NT2/D1 (cell line): ENCODE measurements around the gene SLC4A7.

ENCODE experiments used
- DNase-seq: peaks from one replicate; pipeline ENCODE4 v3.0.0-alpha.2; 2011; ENCODE audit warnings: low read depth, low spot score
- H3K27me3 ChIP-seq: 2 replicates; pipeline ENCODE4 v1.6.0; 2011; ENCODE audit warnings: mild to moderate bottlenecking; ENCODE audit not compliant: insufficient read length, insufficient read depth
- H3K36me3 ChIP-seq: 2 replicates; pipeline ENCODE4 v1.6.1; 2011; ENCODE audit warnings: mild to moderate bottlenecking, low read length, mixed read lengths; ENCODE audit not compliant: insufficient read depth, insufficient read length
- H3K4me1 ChIP-seq: 2 replicates; pipeline ENCODE4 v1.5.1; 2011; ENCODE audit not compliant: insufficient read depth, insufficient read length
- H3K4me3 ChIP-seq: 2 replicates; pipeline ENCODE4 v1.5.1; 2011; ENCODE audit warnings: low read depth; ENCODE audit not compliant: insufficient read length
- H3K9ac ChIP-seq: 2 replicates; pipeline ENCODE4 v1.6.0; 2011; ENCODE audit warnings: low read depth; ENCODE audit not compliant: insufficient read length
- H3K9me3 ChIP-seq: 2 replicates; pipeline ENCODE4 v1.5.1; 2011; ENCODE audit warnings: mild to moderate bottlenecking, low read length; ENCODE audit not compliant: insufficient read depth
- SUZ12 ChIP-seq: IDR thresholded peaks from 2 replicates; pipeline ENCODE4 v1.6.1; 2011; ENCODE audit not compliant: insufficient read length, insufficient read depth; ENCODE audit errors: extremely low read depth
- YY1 ChIP-seq: IDR thresholded peaks from 2 replicates; pipeline ENCODE4 v1.6.1; 2011; ENCODE audit not compliant: insufficient read length, insufficient read depth
- ZNF274 ChIP-seq: IDR thresholded peaks from 2 replicates; pipeline ENCODE4 v1.6.1; 2011; ENCODE audit warnings: mild to moderate bottlenecking, low read depth, low read length

The SLC4A7 gene

GRCh38 chr3:27467545-27467944 is 16.6 kb downstream of the SLC4A7 start:
- Histone ChIP-seq H3K9ac (no peak overlapping the region), H3K27me3 (no peaks in the 10 kb centered on the region), H3K4me1 (no peaks in the 10 kb centered on the region), H3K36me3 (peaks cover 36% of the 10 kb centered on the region), H3K9me3 (no peaks in the 10 kb centered on the region; the same call in 1 of the 2 replicates), H3K4me3 (no peak overlapping the region)
- TF ChIP-seq YY1 (no peak), SUZ12 (no peak), ZNF274 (no peak)
- DNase-seq, result no peak

- TF ChIP-seq YY1 (no peak), ZNF274 (no peak), SUZ12 (no peak)
- H3K27me3 ChIP-seq, result no peaks in the 10 kb centered on the region
Measured at GRCh38 chr3:27464646-27465045, 19.5 kb downstream of the SLC4A7 start.

GRCh38 chr3:27462228-27462627 is 22.0 kb downstream of the SLC4A7 start:
- Histone ChIP-seq H3K9ac (no peak overlapping the region), H3K27me3 (no peaks in the 10 kb centered on the region), H3K36me3 (peaks cover 23% of the 10 kb centered on the region), H3K4me3 (no peak overlapping the region), H3K4me1 (no peaks in the 10 kb centered on the region), H3K9me3 (no peaks in the 10 kb centered on the region; the same call in 1 of the 2 replicates)
- TF ChIP-seq ZNF274 (no peak), YY1 (no peak), SUZ12 (no peak)
- no peak for DNase-seq

More at GRCh38 chr3:27464646-27465045, 19.5 kb downstream of the SLC4A7 start:
- no peaks in the 10 kb centered on the region for H3K4me1 ChIP-seq
- no peak for DNase-seq
- peaks cover 31% of the 10 kb centered on the region for H3K36me3 ChIP-seq
- no peak overlapping the region for H3K4me3 ChIP-seq
- H3K9me3 ChIP-seq, result no peaks in the 10 kb centered on the region; the same call in 1 of the 2 replicates
- no peak overlapping the region for H3K9ac ChIP-seq

GRCh38 chr3:27458929-27459328 is 25.3 kb downstream of the SLC4A7 start:
- Histone ChIP-seq H3K9me3 (no peaks in the 10 kb centered on the region), H3K27me3 (no peaks in the 10 kb centered on the region), H3K4me1 (no peaks in the 10 kb centered on the region), H3K36me3 (peaks cover 18% of the 10 kb centered on the region), H3K4me3 (no peak overlapping the region), H3K9ac (no peak overlapping the region)
- no peak for TF ChIP-seq YY1
- no peak for DNase-seq

- TF ChIP-seq SUZ12, result no peak
- no peak for TF ChIP-seq YY1
- TF ChIP-seq ZNF274, result no peak
- no peaks in the 10 kb centered on the region for H3K27me3 ChIP-seq
- H3K9ac ChIP-seq, result no peak overlapping the region
- H3K4me3 ChIP-seq, result no peak overlapping the region
- DNase-seq, result no peak
- no peaks in the 10 kb centered on the region for H3K9me3 ChIP-seq
- H3K4me1 ChIP-seq, result no peaks in the 10 kb centered on the region
- H3K36me3 ChIP-seq, result peaks cover 12% of the 10 kb centered on the region
Measured at GRCh38 chr3:27456554-27456953, 27.6 kb downstream of the SLC4A7 start.

- Histone ChIP-seq H3K36me3 (peaks cover 7% of the 10 kb centered on the region), H3K9ac (no peak overlapping the region), H3K27me3 (no peaks in the 10 kb centered on the region), H3K9me3 (no peaks in the 10 kb centered on the region), H3K4me1 (no peaks in the 10 kb centered on the region), H3K4me3 (no peak overlapping the region)
- TF ChIP-seq ZNF274 (no peak), YY1 (no peak), SUZ12 (no peak)
- DNase-seq, result no peak
Measured at GRCh38 chr3:27454914-27455313, 29.3 kb downstream of the SLC4A7 start.

- Histone ChIP-seq H3K9ac (no peak overlapping the region), H3K36me3 (peaks cover 11% of the 10 kb centered on the region), H3K4me1 (no peaks in the 10 kb centered on the region), H3K27me3 (no peaks in the 10 kb centered on the region), H3K9me3 (no peaks in the 10 kb centered on the region), H3K4me3 (no peak overlapping the region)
- DNase-seq, result no peak
- TF ChIP-seq SUZ12, result no peak
- TF ChIP-seq ZNF274, result no peak
- TF ChIP-seq YY1, result no peak
Measured at GRCh38 chr3:27454461-27454860, 29.7 kb downstream of the SLC4A7 start.
